MCF 10A (cell line): Measurements from ENCODE around the gene MPV17. TPM values are rescaled to one million over a fixed set of nuclear protein-coding genes. Genes with fewer than 3 reads are reported as not detected.
A peak's percentile ranks its signal among the peaks of the same experiment; 100 is the strongest.

Experiments used
- BruUV-seq: library from RNA; stranded (reverse); fragments of 400-500 nt; replicated peaks from 2 replicates; lab custom pipeline; 2021; lab: Mats Ljungman, UMichigan
- CTCF ChIA-PET: fragments of 300-600 bp; sonication (Branson Sonifier 250); formaldehyde crosslinking; extraction: SDS; loops from one replicate; lab custom pipeline; 2021; ENCODE audit warnings: antibody characterized with exemption, inconsistent platforms; lab: Yijun Ruan, JAX
- POLR2A ChIA-PET: fragments of 300-600, 350-650 bp; sonication (Branson Sonifier 250); formaldehyde crosslinking; extraction: SDS; loops from one replicate; lab custom pipeline; 2020; ENCODE audit warnings: antibody characterized with exemption, inconsistent platforms; lab: Yijun Ruan, JAX
- DNase-seq: peaks from one replicate; pipeline ENCODE4 v3.0.0-alpha.2; 2018; ENCODE audit not compliant: unreplicated experiment
- H3K27ac Mint-ChIP-seq: one replicate; pipeline ENCODE4 v1.8.0; 2022; ENCODE audit warnings: mild to moderate bottlenecking, low read depth, mixed read lengths; ENCODE audit not compliant: unreplicated experiment
- H3K27me3 Mint-ChIP-seq: one replicate; pipeline ENCODE4 v1.8.0; 2022; ENCODE audit warnings: mixed read lengths; ENCODE audit not compliant: insufficient read depth, unreplicated experiment
- H3K36me3 Mint-ChIP-seq: one replicate; pipeline ENCODE4 v1.8.0; 2022; ENCODE audit warnings: mild to moderate bottlenecking, moderate library complexity, mixed read lengths; ENCODE audit not compliant: insufficient read depth, unreplicated experiment
- H3K4me1 Mint-ChIP-seq: one replicate; pipeline ENCODE4 v1.8.0; 2022; ENCODE audit warnings: mixed read lengths; ENCODE audit not compliant: insufficient read depth, unreplicated experiment
- H3K4me3 Mint-ChIP-seq: one replicate; pipeline ENCODE4 v1.8.0; 2022; ENCODE audit warnings: mild to moderate bottlenecking, moderate library complexity, mixed read lengths; ENCODE audit not compliant: unreplicated experiment
- H3K9me3 Mint-ChIP-seq: one replicate; pipeline ENCODE4 v1.8.0; 2022; ENCODE audit warnings: mixed read lengths; ENCODE audit not compliant: unreplicated experiment
- CTCF ChIP-seq: fragments of 200-600 bp; IDR thresholded peaks from one replicate; pipeline ENCODE4 v1.8.0; 2022; ENCODE audit warnings: antibody characterized with exemption, mild to moderate bottlenecking; ENCODE audit not compliant: unreplicated experiment
- intact Hi-C: fragments of 100-400 bp; cut with micrococcal nuclease; formaldehyde crosslinking; loops from 2 replicates; pipeline ENCODE4 v1.14.1; 2022
- total RNA-seq: library from RNA; stranded (reverse); gene quantifications from 2 replicates; pipeline ENCODE4 v1.2.3, GENCODE V29; 2022

The MPV17 gene
- total RNA-seq, 1 experiment from 2014 or later = 114 TPM

- Mint-ChIP-seq H3K36me3 (no peaks in the 10 kb centered on the region), H3K4me3 (no peak overlapping the region), H3K27me3 (peaks cover 18% of the 10 kb centered on the region), H3K27ac (no peak overlapping the region), H3K9me3 (no peaks in the 10 kb centered on the region), H3K4me1 (peaks cover 11% of the 10 kb centered on the region)
- no peak for TF ChIP-seq CTCF
- intact Hi-C loops = no loop called here
- CTCF ChIA-PET = interaction anchor here (0.7 to 5.9 kb wide), 8 partner anchors 8 to 166 kb away, joined by 3 to 41 read pairs (median 5); no protein-coding TSS in a partner anchor
- no TSS peak for BruUV-seq
- no peak for DNase-seq
- POLR2A ChIA-PET = interaction anchor here (0.6 kb wide), 1 partner anchor 13 kb away, joined by 3 read pairs; no protein-coding TSS in a partner anchor
These were observed 57.4 kb downstream of the MPV17 start for GRCh38 chr2:27265536-27265870.

GRCh38 chr2:27264753-27265535 lies 58.0 kb downstream of the MPV17 start:
- intact Hi-C loops = no loop called here
- Mint-ChIP-seq H3K4me3 (peak overlapping the region; percentile 57), H3K27ac (no peak overlapping the region), H3K4me1 (peaks cover 11% of the 10 kb centered on the region), H3K27me3 (peaks cover 24% of the 10 kb centered on the region), H3K36me3 (no peaks in the 10 kb centered on the region), H3K9me3 (no peaks in the 10 kb centered on the region)
- DNase-seq = no peak
- CTCF ChIA-PET = interaction anchor here (0.7 to 5.9 kb wide), 9 partner anchors 9 to 165 kb away, joined by 3 to 41 read pairs (median 5); no protein-coding TSS in a partner anchor
- POLR2A ChIA-PET = interaction anchor here (0.6 to 1.0 kb wide), 2 partner anchors 14 to 48 kb away, joined by 3 read pairs; partner anchors contain the start of gene CAD
- peak; percentile 26 for TF ChIP-seq CTCF
- BruUV-seq = no TSS peak

- no peaks in the 10 kb centered on the region for H3K9me3 Mint-ChIP-seq
- H3K4me1 Mint-ChIP-seq = peaks cover 11% of the 10 kb centered on the region
- POLR2A ChIA-PET = interaction anchor here (1.0 to 1.5 kb wide), 2 partner anchors 9 to 48 kb away, joined by 3 to 4 read pairs; partner anchors contain the start of gene CAD
- CTCF ChIA-PET = interaction anchor here (0.5 to 5.9 kb wide), 7 partner anchors 9 to 183 kb away, joined by 3 to 41 read pairs (median 5); no protein-coding TSS in a partner anchor
- BruUV-seq = no TSS peak
- DNase-seq = no peak
- H3K27me3 Mint-ChIP-seq = peaks cover 30% of the 10 kb centered on the region
- intact Hi-C loops = no loop called here
- TF ChIP-seq CTCF = no peak
- H3K4me3 Mint-ChIP-seq = peak overlapping the region; percentile 19
- H3K27ac Mint-ChIP-seq = no peak overlapping the region
- no peaks in the 10 kb centered on the region for H3K36me3 Mint-ChIP-seq
These were observed 58.6 kb downstream of the MPV17 start for GRCh38 chr2:27264253-27264752.
